Type B pancreatic cell (in vitro differentiated cells): ENCODE data around the gene TRIM52. TPM values are rescaled to one million over a fixed set of nuclear protein-coding genes. Genes with fewer than 3 reads are reported as not detected.
A peak's percentile ranks its signal among the peaks of the same experiment; 100 is the strongest.

Source experiments
- DNase-seq: peaks from one replicate; pipeline ENCODE4 v3.0.0; 2021; ENCODE audit warnings: mixed read lengths; ENCODE audit not compliant: unreplicated experiment; ENCODE audit errors: extremely low spot score
- H3K27ac Mint-ChIP-seq: 2 replicates; pipeline ENCODE4 v1.8.0; 2021; ENCODE audit warnings: mild to moderate bottlenecking, mixed read lengths
- H3K27me3 Mint-ChIP-seq: 2 replicates; pipeline ENCODE4 v1.8.0; 2021; ENCODE audit warnings: mixed read lengths
- H3K36me3 Mint-ChIP-seq: 2 replicates; pipeline ENCODE4 v1.8.0; 2021; ENCODE audit warnings: mixed read lengths
- H3K4me1 Mint-ChIP-seq: one replicate; pipeline ENCODE4 v1.8.0; 2021; ENCODE audit warnings: mixed read lengths; ENCODE audit not compliant: unreplicated experiment
- H3K4me3 Mint-ChIP-seq: 2 replicates; pipeline ENCODE4 v1.8.0; 2021; ENCODE audit warnings: mild to moderate bottlenecking, mixed read lengths
- H3K9me3 Mint-ChIP-seq: 2 replicates; pipeline ENCODE4 v1.8.0; 2021; ENCODE audit warnings: mixed read lengths
- total RNA-seq: library from RNA; stranded (reverse); gene quantifications from 2 replicates; pipeline ENCODE4 v1.2.1, GENCODE V29; 2021; ENCODE audit warnings: low replicate concordance
- TF ChIP-seq, protein P1 (sequence below): fragments of 200-600 bp; sonication (generic); conservative IDR thresholded peaks from 2 replicates; pipeline ENCODE4 v1.5.0; 2021; ENCODE audit warnings: antibody characterized with exemption, mild to moderate bottlenecking

TRIM52 gene
- total RNA-seq, 1 donor from 2014 or later, result 14.1 TPM

DNA sequence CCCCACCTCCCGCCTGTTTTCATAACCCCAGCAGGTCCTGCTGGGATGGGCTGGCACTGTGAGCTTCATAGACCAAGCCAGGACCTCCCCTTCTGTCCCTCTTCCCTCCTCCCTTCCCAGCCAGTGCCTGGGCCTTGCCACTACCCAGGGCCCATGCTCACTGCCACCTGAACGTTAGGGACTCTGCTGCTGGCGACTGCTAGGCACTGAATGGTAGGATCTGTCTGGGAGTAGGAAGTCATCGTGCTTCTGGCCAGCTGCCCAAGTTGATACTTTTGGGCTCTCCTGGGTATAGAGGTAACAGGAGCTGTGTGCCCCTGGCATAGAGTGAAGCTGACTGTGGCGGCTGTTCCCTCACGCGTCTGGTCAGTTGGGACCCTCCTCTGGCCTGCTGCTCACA, 29.5 kb downstream of the TRIM52 start:
- Mint-ChIP-seq H3K36me3 (peaks cover 17% of the 10 kb centered on the region), H3K4me1 (peaks cover 4% of the 10 kb centered on the region), H3K27ac (no peak overlapping the region), H3K4me3 (no peak overlapping the region), H3K27me3 (no peaks in the 10 kb centered on the region), H3K9me3 (no peaks in the 10 kb centered on the region)
- TF ChIP-seq, protein P1, sequence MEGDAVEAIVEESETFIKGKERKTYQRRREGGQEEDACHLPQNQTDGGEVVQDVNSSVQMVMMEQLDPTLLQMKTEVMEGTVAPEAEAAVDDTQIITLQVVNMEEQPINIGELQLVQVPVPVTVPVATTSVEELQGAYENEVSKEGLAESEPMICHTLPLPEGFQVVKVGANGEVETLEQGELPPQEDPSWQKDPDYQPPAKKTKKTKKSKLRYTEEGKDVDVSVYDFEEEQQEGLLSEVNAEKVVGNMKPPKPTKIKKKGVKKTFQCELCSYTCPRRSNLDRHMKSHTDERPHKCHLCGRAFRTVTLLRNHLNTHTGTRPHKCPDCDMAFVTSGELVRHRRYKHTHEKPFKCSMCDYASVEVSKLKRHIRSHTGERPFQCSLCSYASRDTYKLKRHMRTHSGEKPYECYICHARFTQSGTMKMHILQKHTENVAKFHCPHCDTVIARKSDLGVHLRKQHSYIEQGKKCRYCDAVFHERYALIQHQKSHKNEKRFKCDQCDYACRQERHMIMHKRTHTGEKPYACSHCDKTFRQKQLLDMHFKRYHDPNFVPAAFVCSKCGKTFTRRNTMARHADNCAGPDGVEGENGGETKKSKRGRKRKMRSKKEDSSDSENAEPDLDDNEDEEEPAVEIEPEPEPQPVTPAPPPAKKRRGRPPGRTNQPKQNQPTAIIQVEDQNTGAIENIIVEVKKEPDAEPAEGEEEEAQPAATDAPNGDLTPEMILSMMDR, result no peak
- DNase-seq, result no peak

DNA sequence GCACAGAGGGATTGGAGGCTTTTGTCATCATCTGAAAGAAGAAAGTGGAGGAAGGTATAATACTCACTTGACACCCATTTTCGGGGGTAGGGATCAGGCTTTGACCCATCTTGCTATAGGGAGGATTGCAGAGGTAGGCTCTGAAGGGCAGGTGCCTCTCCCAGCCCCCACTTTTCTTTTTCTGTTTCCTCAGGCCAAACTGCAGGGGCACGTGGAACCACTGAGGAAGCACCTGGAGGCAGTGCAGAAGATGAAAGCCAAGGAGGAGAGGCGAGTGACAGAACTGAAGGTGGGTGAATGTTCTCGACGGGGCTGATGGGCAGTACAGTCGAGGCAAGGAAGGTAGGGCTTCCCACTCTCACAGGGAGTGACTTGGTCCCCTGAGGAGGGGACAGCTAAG, 30.4 kb downstream of the TRIM52 start:
- no peak overlapping the region for H3K4me3 Mint-ChIP-seq
- TF ChIP-seq, protein P1, result no peak
- H3K9me3 Mint-ChIP-seq, result no peaks in the 10 kb centered on the region
- DNase-seq, result no peak
- H3K27ac Mint-ChIP-seq, result no peak overlapping the region
- H3K27me3 Mint-ChIP-seq, result no peaks in the 10 kb centered on the region
- peaks cover 16% of the 10 kb centered on the region for H3K36me3 Mint-ChIP-seq
- peaks cover 4% of the 10 kb centered on the region for H3K4me1 Mint-ChIP-seq

DNA sequence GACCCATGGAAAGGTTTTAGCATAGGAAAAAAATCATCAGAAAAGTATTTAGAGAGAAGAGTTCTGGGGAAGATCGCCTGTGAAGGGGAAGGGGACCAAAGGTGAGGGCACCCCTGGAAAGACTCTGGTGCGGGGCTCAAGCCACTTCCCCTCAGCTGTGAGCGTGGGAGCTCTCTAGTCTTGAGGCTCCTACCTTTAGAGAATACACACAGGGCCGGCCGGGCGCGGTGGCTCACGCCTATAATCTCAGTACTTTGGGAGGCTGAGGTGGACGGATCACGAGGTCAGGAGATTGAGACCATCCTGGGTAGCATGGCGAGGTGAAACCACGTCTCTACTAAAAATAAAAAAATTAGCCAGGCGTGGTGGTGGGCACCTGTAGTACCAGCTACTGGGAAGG, 30.9 kb downstream of the TRIM52 start:
- DNase-seq, result no peak
- Mint-ChIP-seq H3K4me3 (no peak overlapping the region), H3K4me1 (peaks cover 4% of the 10 kb centered on the region), H3K36me3 (peaks cover 13% of the 10 kb centered on the region), H3K27me3 (no peaks in the 10 kb centered on the region), H3K27ac (no peak overlapping the region), H3K9me3 (no peaks in the 10 kb centered on the region)
- TF ChIP-seq, protein P1, result no peak

DNA sequence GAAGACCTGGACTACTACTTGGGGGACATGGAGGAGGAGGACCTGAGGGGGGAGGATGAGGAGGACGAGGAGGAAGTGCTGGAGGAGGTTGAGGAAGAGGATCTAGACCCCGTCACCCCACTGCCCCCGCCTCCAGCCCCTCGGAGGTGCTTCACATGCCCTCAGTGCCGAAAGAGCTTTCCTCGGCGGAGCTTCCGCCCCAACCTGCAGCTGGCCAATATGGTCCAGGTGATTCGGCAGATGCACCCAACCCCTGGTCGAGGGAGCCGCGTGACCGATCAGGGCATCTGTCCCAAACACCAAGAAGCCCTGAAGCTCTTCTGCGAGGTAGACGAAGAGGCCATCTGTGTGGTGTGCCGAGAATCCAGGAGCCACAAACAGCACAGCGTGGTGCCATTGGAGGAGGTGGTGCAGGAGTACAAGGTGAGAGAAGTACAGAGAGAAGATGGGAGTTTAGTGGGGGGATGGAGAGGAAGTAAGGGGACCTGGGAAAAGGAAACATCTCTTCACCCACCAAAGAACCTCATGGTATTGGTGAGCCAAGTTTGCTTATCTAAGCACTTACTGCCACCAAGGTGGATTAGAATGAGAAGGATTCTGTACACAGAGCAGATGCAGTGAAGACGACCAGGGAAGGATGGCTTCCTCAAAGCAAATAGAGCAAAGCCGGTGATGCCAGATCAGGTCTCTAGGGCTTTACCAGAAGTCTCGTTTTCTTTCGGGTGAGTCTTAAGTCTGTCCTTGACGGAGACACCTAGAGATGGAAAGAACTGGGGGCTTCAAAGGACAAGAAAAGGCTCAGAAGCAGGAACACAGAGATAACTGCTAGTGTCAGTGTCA, 36.3 kb downstream of the TRIM52 start:
- no peak for DNase-seq
- H3K36me3 Mint-ChIP-seq, result peaks cover 13% of the 10 kb centered on the region
- peaks cover 25% of the 10 kb centered on the region for H3K4me1 Mint-ChIP-seq
- TF ChIP-seq, protein P1, result no peak
- peaks cover 13% of the 10 kb centered on the region for H3K27me3 Mint-ChIP-seq
- H3K27ac Mint-ChIP-seq, result peak overlapping the region; percentile 100
- no peaks in the 10 kb centered on the region for H3K9me3 Mint-ChIP-seq
- peak overlapping the region; percentile 99 for H3K4me3 Mint-ChIP-seq

DNA sequence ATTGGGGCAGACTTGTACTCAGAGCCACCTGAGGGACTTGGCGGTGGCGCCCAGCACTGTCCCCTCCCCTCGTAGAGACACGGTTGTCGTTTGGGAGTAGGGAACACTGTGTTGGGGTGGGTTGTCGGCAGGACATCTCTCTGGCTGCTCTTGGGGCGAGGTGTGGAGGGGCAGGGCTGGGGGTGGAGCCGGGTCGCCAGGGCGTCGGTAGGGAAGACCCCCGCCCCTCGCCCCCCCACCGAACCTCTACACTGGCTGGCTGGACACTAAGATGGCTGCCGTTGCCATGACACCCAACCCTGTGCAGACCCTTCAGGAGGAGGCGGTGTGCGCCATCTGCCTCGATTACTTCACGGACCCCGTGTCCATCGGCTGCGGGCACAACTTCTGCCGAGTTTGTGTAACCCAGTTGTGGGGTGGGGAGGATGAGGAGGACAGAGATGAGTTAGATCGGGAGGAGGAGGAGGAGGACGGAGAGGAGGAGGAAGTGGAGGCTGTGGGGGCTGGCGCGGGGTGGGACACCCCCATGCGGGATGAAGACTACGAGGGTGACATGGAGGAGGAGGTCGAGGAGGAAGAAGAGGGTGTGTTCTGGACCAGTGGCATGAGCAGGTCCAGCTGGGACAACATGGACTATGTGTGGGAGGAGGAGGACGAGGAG, 37.1 kb downstream of the TRIM52 start:
- Mint-ChIP-seq H3K27ac (peak overlapping the region; percentile 100), H3K4me1 (peaks cover 25% of the 10 kb centered on the region), H3K27me3 (peaks cover 13% of the 10 kb centered on the region), H3K4me3 (peak overlapping the region; percentile 99), H3K36me3 (peaks cover 9% of the 10 kb centered on the region), H3K9me3 (no peaks in the 10 kb centered on the region)
- TF ChIP-seq, protein P1, result no peak
- DNase-seq, result no peak
